Liver (tissue), 9 donors: ENCODE data around the gene LRRK1. TPM values are rescaled to one million over a fixed set of nuclear protein-coding genes. Genes with fewer than 3 reads are reported as not detected.

ENCODE experiments used
- DNase-seq: peaks from one replicate; pipeline ENCODE4 v3.0.0-alpha.2; 2017; ENCODE audit warnings: low spot score
- H3K27ac ChIP-seq, 2 donors: one replicate each; pipeline ENCODE4 v1.7.0; 2013; ENCODE audit warnings: inconsistent platforms in 2 of 2, low read length in 2 of 2, control low read depth in 1 of 2, low read depth in 1 of 2, mild to moderate bottlenecking in 1 of 2
- H3K27me3 ChIP-seq, 4 donors: one replicate each; pipeline versions ENCODE4 v1.6.1 to v1.7.0; 2013; ENCODE audit warnings: low read length in 3 of 4, inconsistent platforms in 1 of 4, mild to moderate bottlenecking in 1 of 4, moderate library complexity in 1 of 4; ENCODE audit not compliant: control insufficient read depth in 4 of 4, insufficient read depth in 4 of 4
- H3K36me3 ChIP-seq, 4 donors: one replicate each; pipeline versions ENCODE4 v1.6.1 to v1.7.0; 2013; ENCODE audit warnings: low read length in 3 of 4, mild to moderate bottlenecking in 3 of 4, low read depth in 1 of 4, moderate library complexity in 1 of 4; ENCODE audit not compliant: control insufficient read depth in 4 of 4, insufficient read depth in 3 of 4
- H3K4me1 ChIP-seq, 4 donors: one replicate each; pipeline versions ENCODE4 v1.6.1 to v1.7.0; 2013; ENCODE audit warnings: low read length in 3 of 4, mild to moderate bottlenecking in 3 of 4, moderate library complexity in 1 of 4; ENCODE audit not compliant: control insufficient read depth in 4 of 4, insufficient read depth in 4 of 4
- H3K4me3 ChIP-seq, 3 donors: one replicate each; pipeline versions ENCODE4 v1.6.1 to v1.7.0; 2013; ENCODE audit warnings: low read length in 3 of 3, control low read depth in 1 of 3, low read depth in 1 of 3, mild to moderate bottlenecking in 1 of 3
- H3K9ac ChIP-seq, 2 donors: one replicate each; pipeline ENCODE4 v1.7.0; 2013; ENCODE audit warnings: low read length in 2 of 2, mild to moderate bottlenecking in 2 of 2, moderate library complexity in 2 of 2, control low read depth in 1 of 2, low read depth in 1 of 2
- H3K9me3 ChIP-seq, 4 donors: one replicate each; pipeline versions ENCODE4 v1.6.1 to v1.7.0; 2013; ENCODE audit warnings: low read length in 3 of 4; ENCODE audit not compliant: control insufficient read depth in 4 of 4
- ATF3 ChIP-seq: IDR thresholded peaks from 2 replicates; pipeline ENCODE4 v1.6.1; 2016; ENCODE audit warnings: antibody characterized with exemption
- CTCF ChIP-seq: fragments of 150-350 bp; IDR thresholded peaks from 2 replicates; pipeline ENCODE4 v1.5.1; 2017; ENCODE audit warnings: improper control_type of control experiment, low read depth, low read length; ENCODE audit not compliant: missing input control
- EGR1 ChIP-seq, 2 donors: IDR thresholded peaks; 2 replicates each; pipeline ENCODE4 v1.6.1; 2016 to 2018; ENCODE audit warnings: antibody characterized with exemption in 2 of 2, low read depth in 2 of 2
- FOXA1 ChIP-seq: IDR thresholded peaks from 2 replicates; pipeline ENCODE4 v1.6.1; 2016; ENCODE audit warnings: antibody characterized with exemption
- FOXA2 ChIP-seq: IDR thresholded peaks from 2 replicates; pipeline ENCODE4 v1.6.1; 2016; ENCODE audit warnings: antibody characterized with exemption
- GABPA ChIP-seq, 2 donors: IDR thresholded peaks in 1 of 2; conservative IDR thresholded peaks in 1 of 2; 2 replicates each; pipeline ENCODE4 v1.6.1; 2016; ENCODE audit warnings: antibody characterized with exemption in 2 of 2, mild to moderate bottlenecking in 1 of 2, moderate library complexity in 1 of 2
- HNF4A ChIP-seq, 2 donors: conservative IDR thresholded peaks; 2 replicates each; pipeline ENCODE4 v1.6.1; 2016; ENCODE audit warnings: antibody characterized with exemption in 2 of 2, mild to moderate bottlenecking in 2 of 2
- HNF4G ChIP-seq: IDR thresholded peaks from 2 replicates; pipeline ENCODE4 v1.6.1; 2016; ENCODE audit warnings: antibody characterized with exemption
- JUND ChIP-seq, 2 donors: IDR thresholded peaks; 2 replicates each; pipeline ENCODE4 v1.6.1; 2016; ENCODE audit warnings: antibody characterized with exemption in 2 of 2
- MAX ChIP-seq: IDR thresholded peaks from 2 replicates; pipeline ENCODE4 v1.6.1; 2016; ENCODE audit warnings: antibody characterized with exemption
- NR2F2 ChIP-seq: IDR thresholded peaks from 2 replicates; pipeline ENCODE4 v1.6.1; 2016; ENCODE audit warnings: antibody characterized with exemption
- RAD21 ChIP-seq, 2 donors: IDR thresholded peaks; 2 replicates each; pipeline ENCODE4 v1.6.1; 2016; ENCODE audit warnings: antibody characterized with exemption in 2 of 2, mild to moderate bottlenecking in 2 of 2
- REST ChIP-seq: IDR thresholded peaks from 2 replicates; pipeline ENCODE4 v1.6.1; 2016; ENCODE audit warnings: antibody characterized with exemption, mild to moderate bottlenecking
- RXRA ChIP-seq, 2 donors: IDR thresholded peaks; 2 replicates each; pipeline ENCODE4 v1.6.1; 2017 to 2018; ENCODE audit warnings: antibody characterized with exemption in 2 of 2, mild to moderate bottlenecking in 1 of 2
- SP1 ChIP-seq: IDR thresholded peaks from 2 replicates; pipeline ENCODE4 v1.6.1; 2018; ENCODE audit warnings: antibody characterized with exemption, mild to moderate bottlenecking
- TAF1 ChIP-seq: conservative IDR thresholded peaks from 2 replicates; pipeline ENCODE4 v1.6.1; 2016; ENCODE audit warnings: antibody characterized with exemption, mild to moderate bottlenecking
- YY1 ChIP-seq: IDR thresholded peaks from 2 replicates; pipeline ENCODE4 v1.6.1; 2016; ENCODE audit warnings: antibody characterized with exemption, mild to moderate bottlenecking
- ZBTB33 ChIP-seq: IDR thresholded peaks from 2 replicates; pipeline ENCODE4 v1.6.1; 2016; ENCODE audit warnings: antibody characterized with exemption
- WGBS: extraction: QIAGEN DNeasy Blood & Tissue Kit; methylation state at CpG from one replicate; pipeline ENCODE4 v1.1.7; 2013; 5-methylcytosine and 5-hydroxymethylcytosine counted together
- polyA plus RNA-seq, 2 donors: library from polyadenylated mRNA; stranded (reverse) in 1 of 2; unstranded in 1 of 2; fragments of 200-250 nt in 1 of 2; fragments of >200 nt in 1 of 2; fragmentation: Nextera tagmentation in 1 of 2; extraction: Ambion mirVana in 1 of 2; gene quantifications; one replicate each; pipeline versions ENCODE4 v1.2.1 to v1.2.3, GENCODE V29; 2013 to 2015
- total RNA-seq, 2 donors: library from RNA; depleted of rRNA; stranded (reverse); fragments of >200 nt; gene quantifications; one replicate each; pipeline ENCODE4 v1.2.3, GENCODE V29; 2014
- donor health status: healthy.
- donor health status: healthy.
- donor health status: healthy.
- donor health status: healthy.
- donor health status: healthy.

The LRRK1 gene
- total and polyA plus RNA-seq, 4 donors: 1.2 to 4.4 (median 2.7) TPM

GRCh38 chr15:100914876-100915275 is 4.3 kb upstream of the LRRK1 start:
- peaks cover 0 to under 1% (median 0%) of the 10 kb centered on the region in 4 donors for H3K36me3 ChIP-seq
- H3K27me3 ChIP-seq: peaks cover 0 to 16% (median under 1%) of the 10 kb centered on the region in 4 donors
- H3K9me3 ChIP-seq: no peaks in the 10 kb centered on the region
- H3K9ac ChIP-seq: no peak overlapping the region
- 51% methylated on average over 6 of the region's 6 CpGs for WGBS
- H3K4me1 ChIP-seq: peaks cover 0 to 21% (median 5%) of the 10 kb centered on the region in 4 donors
- DNase-seq: no peak
- TF ChIP-seq FOXA2 (no peak), RXRA (IDR thresholded peaks at IDR 0.05) (no peak), CTCF (no peak), MAX (no peak), FOXA1 (no peak), RAD21 (IDR thresholded peaks at IDR 0.05) (no peak), JUND (IDR thresholded peaks at IDR 0.05) (no peak), YY1 (no peak), REST (no peak), GABPA (IDR thresholded peaks at IDR 0.05 in 1 of 2, conservative IDR thresholded peaks at IDR 0.05 in 1 of 2) (no peak), HNF4A (conservative IDR thresholded peaks at IDR 0.05) (no peak), SP1 (no peak), TAF1 (no peak), NR2F2 (no peak), EGR1 (IDR thresholded peaks at IDR 0.05; ENCODE audit: low read depth in 2 of 2) (no peak), HNF4G (no peak), ZBTB33 (no peak), ATF3 (no peak)
- H3K4me3 ChIP-seq: no peak overlapping the region
- H3K27ac ChIP-seq: no peak overlapping the region
